Lung (tissue), 12 donors: ENCODE data around the gene RNPC3. TPM values are rescaled to one million over a fixed set of nuclear protein-coding genes. Genes with fewer than 3 reads are reported as not detected.

Experiments
- ATAC-seq: fragments of 200-7000 bp; cut with Tn5 transposase; one replicate; pipeline ENCODE4 v1.9.1; 2020; ENCODE audit warnings: moderate number of reproducible peaks; ENCODE audit not compliant: insufficient read depth, low FRiP score
- DNase-seq, 3 donors: peaks; one replicate each; pipeline ENCODE4 v3.0.0-alpha.2; 2013 to 2017
- H3K27ac ChIP-seq, 2 donors: one replicate each; pipeline ENCODE4 v1.5.1; 2013; ENCODE audit warnings: mild to moderate bottlenecking in 2 of 2, moderate library complexity in 2 of 2, control low read depth in 1 of 2, inconsistent platforms in 1 of 2, low read depth in 1 of 2, low read length in 1 of 2
- H3K27me3 ChIP-seq, 3 donors: one replicate each; pipeline ENCODE4 v1.5.1; 2013; ENCODE audit warnings: low read length in 2 of 3; ENCODE audit not compliant: control insufficient read depth in 3 of 3, insufficient read depth in 3 of 3
- H3K36me3 ChIP-seq, 4 donors: one replicate each; pipeline ENCODE4 v1.5.1; 2013; ENCODE audit warnings: low read length in 4 of 4, mild to moderate bottlenecking in 1 of 4, moderate library complexity in 1 of 4; ENCODE audit not compliant: control insufficient read depth in 4 of 4, insufficient read depth in 4 of 4
- H3K4me1 ChIP-seq, 5 donors: one replicate each; pipeline ENCODE4 v1.5.1; 2013; ENCODE audit warnings: low read length in 5 of 5, mild to moderate bottlenecking in 2 of 5, moderate library complexity in 1 of 5; ENCODE audit not compliant: control insufficient read depth in 5 of 5, insufficient read depth in 5 of 5
- H3K4me3 ChIP-seq: one replicate; pipeline ENCODE4 v1.5.1; 2013; ENCODE audit warnings: mild to moderate bottlenecking, control low read depth, moderate library complexity
- H3K9ac ChIP-seq, 2 donors: one replicate each; pipeline ENCODE4 v1.5.1; 2013; ENCODE audit warnings: low read length in 2 of 2, control low read depth in 1 of 2; ENCODE audit not compliant: insufficient read depth in 1 of 2
- H3K9me3 ChIP-seq, 4 donors: one replicate each; pipeline ENCODE4 v1.5.1; 2013; ENCODE audit warnings: low read length in 3 of 4, mild to moderate bottlenecking in 1 of 4, moderate library complexity in 1 of 4; ENCODE audit not compliant: control insufficient read depth in 4 of 4, insufficient read depth in 3 of 4
- WGBS, 2 donors: extraction: QIAGEN DNeasy Blood & Tissue Kit; methylation state at CpG; one replicate each; pipeline ENCODE4 v1.1.7; 2013; 5-methylcytosine and 5-hydroxymethylcytosine counted together
- polyA plus RNA-seq, 2 donors: library from polyadenylated mRNA; stranded (reverse); fragments of 200-250 nt; gene quantifications; one replicate each; pipeline ENCODE4 v1.2.1, GENCODE V29; 2013
- total RNA-seq, 2 donors: library from RNA; depleted of rRNA in 1 of 2; stranded (reverse); fragments of >200 nt in 1 of 2; gene quantifications; one replicate each; pipeline ENCODE4 v1.2.1, GENCODE V29; 2014 to 2021
- TF ChIP-seq, protein P1 (sequence below): IDR thresholded peaks from 2 replicates; pipeline ENCODE4 v1.5.1; 2012; ENCODE audit warnings: mild to moderate bottlenecking; ENCODE audit errors: control extremely low read depth, extremely low read depth
- donor health status: control.
- donor health status: control.
- donor health status: Bipolar disorder and iron deficiency.
- donor health status: healthy.
- donor health status: DM: yes; HTN: yes; CAD: no.

RNPC3 gene
- total and polyA plus RNA-seq, 4 donors, result 10.5 to 60.5 (median 18.2) TPM

DNA sequence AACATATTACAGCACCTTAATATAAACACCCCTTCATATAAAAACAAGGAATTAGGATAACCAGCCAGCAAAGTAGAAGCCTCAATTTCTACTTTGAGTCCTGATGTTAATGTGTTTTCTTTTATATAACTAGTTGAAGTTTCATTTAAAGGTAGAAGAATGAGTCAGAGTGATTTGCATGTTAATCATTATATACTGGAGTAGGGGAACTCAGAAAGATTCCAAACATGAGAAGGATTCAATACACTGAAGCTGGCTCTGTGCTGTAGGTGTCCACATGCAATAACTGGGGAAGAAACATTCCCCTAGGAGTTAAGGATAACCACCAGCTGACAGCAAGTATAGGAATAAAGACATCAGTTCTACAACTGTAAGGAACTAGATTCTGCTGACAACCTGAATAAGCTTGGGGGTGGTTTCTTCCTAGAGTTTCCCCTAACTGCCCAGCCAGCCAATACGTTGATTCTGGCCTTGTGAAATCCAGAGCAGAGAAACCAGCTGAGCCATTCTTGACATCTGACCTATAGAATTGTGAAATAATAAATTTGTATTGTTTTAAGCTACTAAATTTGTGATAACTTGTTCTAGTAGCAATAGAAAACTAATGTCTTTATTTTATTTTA is 33.4 kb upstream of the RNPC3 start:
- no peak overlapping the region for H3K9ac ChIP-seq
- TF ChIP-seq, protein P1, sequence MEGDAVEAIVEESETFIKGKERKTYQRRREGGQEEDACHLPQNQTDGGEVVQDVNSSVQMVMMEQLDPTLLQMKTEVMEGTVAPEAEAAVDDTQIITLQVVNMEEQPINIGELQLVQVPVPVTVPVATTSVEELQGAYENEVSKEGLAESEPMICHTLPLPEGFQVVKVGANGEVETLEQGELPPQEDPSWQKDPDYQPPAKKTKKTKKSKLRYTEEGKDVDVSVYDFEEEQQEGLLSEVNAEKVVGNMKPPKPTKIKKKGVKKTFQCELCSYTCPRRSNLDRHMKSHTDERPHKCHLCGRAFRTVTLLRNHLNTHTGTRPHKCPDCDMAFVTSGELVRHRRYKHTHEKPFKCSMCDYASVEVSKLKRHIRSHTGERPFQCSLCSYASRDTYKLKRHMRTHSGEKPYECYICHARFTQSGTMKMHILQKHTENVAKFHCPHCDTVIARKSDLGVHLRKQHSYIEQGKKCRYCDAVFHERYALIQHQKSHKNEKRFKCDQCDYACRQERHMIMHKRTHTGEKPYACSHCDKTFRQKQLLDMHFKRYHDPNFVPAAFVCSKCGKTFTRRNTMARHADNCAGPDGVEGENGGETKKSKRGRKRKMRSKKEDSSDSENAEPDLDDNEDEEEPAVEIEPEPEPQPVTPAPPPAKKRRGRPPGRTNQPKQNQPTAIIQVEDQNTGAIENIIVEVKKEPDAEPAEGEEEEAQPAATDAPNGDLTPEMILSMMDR, result no peak
- H3K4me3 ChIP-seq, result no peak overlapping the region
- H3K9me3 ChIP-seq, result peaks cover 0 to 4% (median 0%) of the 10 kb centered on the region in 4 donors
- no peaks in the 10 kb centered on the region for H3K4me1 ChIP-seq
- no peaks in the 10 kb centered on the region for H3K27me3 ChIP-seq
- no peak overlapping the region for H3K27ac ChIP-seq
- 66 to 73% methylated on average over 1 of the region's 1 CpG for WGBS, 2 donors
- DNase-seq (no peak), ATAC-seq (no peak)
- no peaks in the 10 kb centered on the region for H3K36me3 ChIP-seq

DNA sequence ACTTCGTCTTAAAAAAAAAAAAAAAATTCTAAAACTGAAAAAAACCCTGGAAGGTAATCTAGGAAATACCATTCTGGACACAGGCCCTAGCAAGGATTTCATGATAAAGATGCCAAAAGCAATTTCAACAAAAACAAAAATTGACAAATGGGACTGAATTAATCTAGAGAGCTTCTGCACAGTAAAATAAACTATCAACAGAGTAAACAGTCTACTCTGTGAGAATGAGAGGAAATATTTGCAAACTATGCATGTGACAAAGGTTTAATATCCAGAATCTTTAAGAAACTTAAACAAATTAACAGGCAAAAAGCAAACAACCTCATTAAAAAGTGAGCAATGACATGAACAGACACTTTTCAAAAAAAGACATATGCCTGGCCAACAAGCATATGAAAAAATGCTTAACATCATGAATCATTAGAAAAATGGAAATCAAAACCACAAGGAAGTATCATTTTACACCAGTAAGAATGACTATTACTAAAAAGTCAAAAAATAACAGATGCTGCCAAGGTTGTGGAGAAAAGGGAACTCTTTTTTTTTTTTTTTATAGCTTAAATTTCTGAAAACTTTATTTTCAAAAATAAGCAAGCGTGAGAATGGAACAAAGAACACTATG is 29.4 kb upstream of the RNPC3 start:
- DNase-seq (no peak), ATAC-seq (no peak)
- WGBS, 2 donors, result 85 to 95% methylated on average over 2 of the region's 2 CpGs
- Histone ChIP-seq H3K36me3 (no peaks in the 10 kb centered on the region), H3K9me3 (peaks cover 0 to 4% (median 0%) of the 10 kb centered on the region in 4 donors), H3K9ac (no peak overlapping the region), H3K27me3 (no peaks in the 10 kb centered on the region), H3K4me3 (no peak overlapping the region), H3K27ac (no peak overlapping the region), H3K4me1 (no peaks in the 10 kb centered on the region)
- TF ChIP-seq, protein P1, result no peak

DNA sequence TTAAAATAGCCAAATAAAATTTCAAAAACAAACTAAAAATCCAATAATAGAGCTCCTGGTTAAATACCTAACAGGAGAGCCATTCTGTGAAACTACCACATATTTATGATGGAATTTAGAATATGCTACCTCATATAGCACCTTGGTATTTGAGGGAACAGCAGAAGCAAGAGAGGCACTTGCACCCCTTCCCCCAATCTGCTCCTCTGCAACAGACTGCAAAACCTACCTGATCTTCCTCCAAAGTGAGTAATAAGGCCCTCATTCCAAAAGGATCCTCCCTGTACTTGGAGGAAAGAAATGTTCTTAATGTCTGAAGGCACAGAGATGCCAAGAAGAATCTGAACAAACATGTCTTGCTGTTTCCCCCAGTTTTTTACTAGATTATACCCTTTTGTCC is 28.1 kb upstream of the RNPC3 start:
- ATAC-seq (no peak), DNase-seq (no peak)
- no peaks in the 10 kb centered on the region for H3K27me3 ChIP-seq
- H3K9me3 ChIP-seq, result peaks cover 0 to 4% (median 0%) of the 10 kb centered on the region in 4 donors
- no peak overlapping the region for H3K9ac ChIP-seq
- no peak overlapping the region for H3K27ac ChIP-seq
- TF ChIP-seq, protein P1, result no peak
- no peaks in the 10 kb centered on the region for H3K4me1 ChIP-seq
- no peak overlapping the region for H3K4me3 ChIP-seq
- no peaks in the 10 kb centered on the region for H3K36me3 ChIP-seq
